DOHH2 (cell line): Measurements from ENCODE around the gene EGLN1.

ENCODE experiments used
- CTCF ChIP-seq: fragments of 200-600 bp; sonication (generic); IDR thresholded peaks from one replicate; pipeline ENCODE4 v1.5.1; 2014; ENCODE audit warnings: antibody characterized with exemption, mild to moderate bottlenecking, low read depth, low read length; ENCODE audit not compliant: poor library complexity, severe bottlenecking
- EZH2phosphoT487 ChIP-seq: fragments of 200-600 bp; sonication (generic); IDR thresholded peaks from 2 replicates; pipeline ENCODE4 v1.6.1; 2017; ENCODE audit warnings: borderline replicate concordance, mild to moderate bottlenecking, antibody characterized with exemption, low read length, moderate library complexity, mixed read lengths

- TF ChIP-seq CTCF (no peak), EZH2phosphoT487 (no peak)
Observed at GRCh38 chr1:231390071-231390470, 32.0 kb downstream of the EGLN1 start.
